K562 (cell line): Measurements from ENCODE around the gene CSE1L. TPM values are rescaled to one million over a fixed set of nuclear protein-coding genes. Genes with fewer than 3 reads are reported as not detected.

ENCODE experiments used
- ASH1L ChIP-seq: fragments of 450-650 bp; IDR thresholded peaks from 2 replicates; pipeline ENCODE4 v1.6.1; 2018; ENCODE audit warnings: borderline replicate concordance, mild to moderate bottlenecking, low read depth; ENCODE audit not compliant: partially characterized antibody
- ATF3 ChIP-seq, 2 experiments: fragments of 450-650 bp in 1 of 2; sonication (generic) in 1 of 2; formaldehyde crosslinking in 1 of 2; IDR thresholded peaks in 1 of 2; conservative IDR thresholded peaks in 1 of 2; 2 replicates each; pipeline versions ENCODE4 v1.6.1 to v1.8.1; 2016 to 2023; ENCODE audit warnings: mild to moderate bottlenecking in 2 of 2, moderate library complexity in 2 of 2, inconsistent platforms in 1 of 2, missing genetic modification reagents in 1 of 2
- CBX2 ChIP-seq: fragments of 200-600 bp; sonication (generic); IDR thresholded peaks from one replicate; pipeline ENCODE4 v1.6.1; 2012; ENCODE audit warnings: mild to moderate bottlenecking, low read length, inconsistent platforms; ENCODE audit not compliant: insufficient read depth, poor library complexity, severe bottlenecking
- CGGBP1 ChIP-seq: fragments of 250-450 bp; sonication (Bioruptor Pico); IDR thresholded peaks from 2 replicates; pipeline ENCODE4 v1.9.0; 2021; ENCODE audit warnings: mild to moderate bottlenecking
- GABPA ChIP-seq: fragments of 200-800 bp; sonication (Bioruptor generic); conservative IDR thresholded peaks from 2 replicates; pipeline ENCODE4 v1.6.1; 2016; ENCODE audit warnings: low read depth, missing genetic modification characterization, missing compliant biosample characterization
- HNRNPUL1 ChIP-seq: fragments of 200-400 bp; formaldehyde crosslinking; IDR thresholded peaks from 2 replicates; pipeline ENCODE4 v1.6.1; 2017; ENCODE audit warnings: low read length
- HOXB6 ChIP-seq: fragments of 250-450 bp; sonication (Bioruptor Pico); IDR thresholded peaks from 2 replicates; pipeline ENCODE4 v1.5.1; 2022; ENCODE audit warnings: mild to moderate bottlenecking, borderline replicate concordance
- LCOR ChIP-seq: sonication (generic); formaldehyde crosslinking; IDR thresholded peaks from 2 replicates; pipeline ENCODE4 v1.8.0; 2022; ENCODE audit warnings: mild to moderate bottlenecking, missing genetic modification reagents
- LEF1 ChIP-seq: fragments of 450-650 bp; IDR thresholded peaks from 2 replicates; pipeline ENCODE4 v1.6.1; 2016; ENCODE audit warnings: mild to moderate bottlenecking
- MAFG ChIP-seq: fragments of 450-650 bp; conservative IDR thresholded peaks from 2 replicates; pipeline ENCODE4 v1.6.1; 2016; ENCODE audit warnings: missing genetic modification characterization, missing compliant biosample characterization
- PHTF2 ChIP-seq: fragments of 250-450 bp; sonication (Bioruptor Pico); IDR thresholded peaks from 2 replicates; pipeline ENCODE4 v1.5.0; 2021; ENCODE audit warnings: mild to moderate bottlenecking
- SMAD2 ChIP-seq: fragments of 150-350 bp; IDR thresholded peaks from 2 replicates; pipeline ENCODE4 v1.6.1; 2014; ENCODE audit warnings: low read depth, mild to moderate bottlenecking, low read length
- TAF9B ChIP-seq: fragments of 450-650 bp; IDR thresholded peaks from 2 replicates; pipeline ENCODE4 v1.6.1; 2018; ENCODE audit warnings: mild to moderate bottlenecking; ENCODE audit not compliant: partially characterized antibody
- U2AF1 ChIP-seq: fragments of 200-400 bp; formaldehyde crosslinking; optimal IDR thresholded peaks from 2 replicates; pipeline ENCODE3; 2017; ENCODE audit warnings: mild to moderate bottlenecking, low read depth, low read length, moderate library complexity
- VEZF1 ChIP-seq: fragments of 200-800 bp; sonication (Bioruptor generic); IDR thresholded peaks from 2 replicates; pipeline ENCODE4 v1.6.1; 2017; ENCODE audit warnings: missing genetic modification characterization, missing compliant biosample characterization
- ZBTB5 ChIP-seq: fragments of 450-650 bp; IDR thresholded peaks from 2 replicates; pipeline ENCODE4 v1.6.1; 2017; ENCODE audit warnings: antibody characterized with exemption
- ZNF592 ChIP-seq: fragments of 450-650 bp; IDR thresholded peaks from 2 replicates; pipeline ENCODE4 v1.6.1; 2017; ENCODE audit warnings: antibody characterized with exemption, mild to moderate bottlenecking
- ZSCAN32 ChIP-seq: fragments of 450-650 bp; formaldehyde crosslinking; IDR thresholded peaks from 2 replicates; pipeline ENCODE4 v1.4.0; 2020; ENCODE audit warnings: mild to moderate bottlenecking, moderate library complexity
- polyA plus RNA-seq, 8 experiments: library from polyadenylated mRNA; depleted of rRNA in 4 of 8; stranded (reverse) in 5 of 8; unstranded in 3 of 8; fragments of >200 nt; fragmentation: Nextera tagmentation in 2 of 8; fragmentation: Illumina TruSeq in 1 of 8; extraction: Ambion mirVana in 2 of 8; extraction: Trizol in 1 of 8; gene quantifications; 2 replicates each; pipeline versions ENCODE4 v1.2.1 to v1.2.3, GENCODE V29; 2011 to 2014; ENCODE audit warnings: inconsistent platforms in 1 of 8, missing spikeins in 1 of 8
- total RNA-seq, 7 experiments: library from RNA; depleted of rRNA in 6 of 7; stranded (reverse); fragments of >200 nt in 6 of 7; fragmentation: Illumina TruSeq in 2 of 7; extraction: Trizol in 2 of 7; gene quantifications; 2 replicates each; pipeline versions ENCODE4 v1.2.1 to v1.2.3, GENCODE V29; 2011 to 2021; ENCODE audit warnings: low replicate concordance in 1 of 7

CSE1L gene
- total and polyA plus RNA-seq, 9 of the 15 experiments (the other 6 are each of a cell fraction or from before 2014, with no cell fraction given): 138 to 280 (median 209) TPM

- no peak for TF ChIP-seq ZNF592
- no peak for TF ChIP-seq LEF1
- TF ChIP-seq VEZF1 (CRISPR knock-in tag): peak; percentile 31
- no peak for TF ChIP-seq HOXB6
- TF ChIP-seq ZBTB5: no peak
- no peak for TF ChIP-seq PHTF2 (CRISPR knock-in tag)
- TF ChIP-seq ZSCAN32 (CRISPR knock-in tag): 0 out of 2 replicates have a peak, but pooled peaks have one; percentile 10
- TF ChIP-seq U2AF1: no peak
- TF ChIP-seq LCOR (CRISPR knock-in tag): 0 out of 2 replicates have a peak, but pooled peaks have one; percentile 23
- peak; percentile 68 for TF ChIP-seq GABPA (tag)
- peak; percentile 85 for TF ChIP-seq ASH1L
- peak; percentile 86 for TF ChIP-seq TAF9B
- no peak for TF ChIP-seq ATF3 (IDR thresholded peaks at IDR 0.05)
- TF ChIP-seq ATF3 (CRISPR knock-in tag; conservative IDR thresholded peaks at IDR 0.05): peak; percentile 69; the same call in 1 of the 2 replicates
- TF ChIP-seq SMAD2: no peak
- no peak for TF ChIP-seq MAFG (tag)
- no peak for TF ChIP-seq HNRNPUL1
- TF ChIP-seq CBX2: no peak
- 0 out of 2 replicates have a peak, but pooled peaks have one; percentile 57 for TF ChIP-seq CGGBP1 (CRISPR knock-in tag)
Observed at GRCh38 chr20:49046087-49046900, at the start of gene CSE1L (continued).
